LNCaP clone FGC (cell line): ENCODE results near the gene ZSCAN23.

Source experiments
- DNase-seq: peaks from one replicate; pipeline ENCODE4 v3.0.0-alpha.2; 2011; ENCODE audit warnings: low read depth
- H3K4me3 ChIP-seq: 2 replicates; pipeline ENCODE4 v1.5.1; 2011; ENCODE audit warnings: mild to moderate bottlenecking, low read depth, low read length, control low read depth
- CTCF ChIP-seq: IDR thresholded peaks from 2 replicates; pipeline ENCODE4 v1.5.1; 2012; ENCODE audit warnings: mild to moderate bottlenecking; ENCODE audit not compliant: control insufficient read depth, insufficient read depth; ENCODE audit errors: extremely low read depth

The ZSCAN23 gene

GRCh38 chr6:28433119-28433518 is 10.2 kb downstream of the ZSCAN23 start:
- no peak for DNase-seq
- H3K4me3 ChIP-seq: no peak overlapping the region
- no peak for TF ChIP-seq CTCF

- no peak for DNase-seq
- no peak for TF ChIP-seq CTCF
Measured at GRCh38 chr6:28429781-28430180, 13.5 kb downstream of the ZSCAN23 start.

GRCh38 chr6:28425944-28426541 is 17.2 kb downstream of the ZSCAN23 start:
- no peak overlapping the region for H3K4me3 ChIP-seq
- TF ChIP-seq CTCF: no peak
- no peak for DNase-seq

More at GRCh38 chr6:28429781-28430180, 13.5 kb downstream of the ZSCAN23 start:
- H3K4me3 ChIP-seq: no peak overlapping the region

GRCh38 chr6:28424163-28424562 is 19.1 kb downstream of the ZSCAN23 start:
- TF ChIP-seq CTCF: no peak
- no peak for DNase-seq
- H3K4me3 ChIP-seq: no peak overlapping the region

GRCh38 chr6:28423546-28423945 is 19.7 kb downstream of the ZSCAN23 start:
- H3K4me3 ChIP-seq: no peak overlapping the region
- DNase-seq: no peak
- TF ChIP-seq CTCF: no peak

GRCh38 chr6:28413681-28414080 is 29.6 kb downstream of the ZSCAN23 start:
- TF ChIP-seq CTCF: no peak
- H3K4me3 ChIP-seq: no peak overlapping the region
- DNase-seq: peak; percentile 79

- no peak for DNase-seq
- TF ChIP-seq CTCF: no peak
Measured at GRCh38 chr6:28410767-28411166, 32.5 kb downstream of the ZSCAN23 start.

More at GRCh38 chr6:28410767-28411166, 32.5 kb downstream of the ZSCAN23 start:
- no peak overlapping the region for H3K4me3 ChIP-seq
